ENCODE measurements around the gene C2CD5.

DNA sequence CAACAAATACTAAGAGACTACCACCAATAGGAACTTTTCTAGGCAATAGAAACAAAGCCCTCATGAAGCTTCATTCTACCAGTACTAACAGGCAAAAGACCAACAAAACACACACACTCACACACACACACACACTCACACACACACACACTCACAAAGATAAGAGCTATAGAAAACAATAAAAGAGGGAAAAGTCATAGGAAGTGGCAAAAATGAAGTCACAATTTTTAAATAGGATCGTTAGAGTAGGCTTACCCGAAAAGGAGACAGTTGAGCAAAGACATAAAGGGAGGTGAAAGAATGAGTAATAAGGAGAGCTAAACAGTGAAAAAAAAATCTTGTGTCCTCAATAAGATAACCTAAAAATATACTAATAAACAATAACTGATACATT, 66.5 kb downstream of the C2CD5 start:
- TF ChIP-seq EZH2 (optimal IDR thresholded peaks at IDR 0.05; ENCODE audit: low read depth, low read length) (no peak), CTCF (IDR thresholded peaks at IDR 0.05; ENCODE audit: low read length) (no peak)
